ES-I3 (cell line): ENCODE measurements around the gene MAST2.
"Not testable (repeated sequence)": the region's sequence is repeated elsewhere in the genome, so short reads cannot be mapped to it uniquely, and the experiment has no call there.

Experiments used
- H3K36me3 ChIP-seq: 2 replicates; pipeline ENCODE4 v1.6.1; 2013; ENCODE audit warnings: mild to moderate bottlenecking, low read length, control low read depth, moderate library complexity; ENCODE audit not compliant: insufficient read depth
- H3K4me1 ChIP-seq: 2 replicates; pipeline ENCODE4 v1.6.1; 2013; ENCODE audit warnings: mild to moderate bottlenecking, control low read depth, low read length; ENCODE audit not compliant: insufficient read depth
- H3K9ac ChIP-seq: 2 replicates; pipeline ENCODE4 v1.6.1; 2013; ENCODE audit warnings: low read depth, mild to moderate bottlenecking, low read length, moderate library complexity
- H3K9me3 ChIP-seq: 2 replicates; pipeline ENCODE4 v1.6.1; 2013; ENCODE audit warnings: mild to moderate bottlenecking, low read length, moderate library complexity; ENCODE audit not compliant: control insufficient read depth, insufficient read depth

The MAST2 gene

DNA sequence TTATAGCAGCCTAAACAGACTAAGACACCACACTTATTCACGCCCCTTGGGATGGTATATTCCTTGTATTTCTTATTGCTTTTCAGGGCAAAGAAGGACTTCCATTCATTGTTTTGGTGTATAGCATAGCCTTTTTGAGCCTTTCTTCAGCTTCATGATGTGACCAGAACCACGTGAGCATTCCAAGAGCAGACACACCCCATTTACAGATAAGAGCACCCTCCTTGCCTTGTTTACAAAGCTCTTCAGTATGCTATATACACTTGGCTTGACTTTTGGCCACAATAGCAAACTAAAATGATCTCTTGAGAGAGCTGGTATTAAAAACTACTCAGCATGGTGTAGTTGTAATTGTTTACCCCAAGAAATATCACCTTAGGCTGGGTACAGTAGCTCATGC, 250.3 kb downstream of the MAST2 start:
- no peaks in the 10 kb centered on the region for H3K4me1 ChIP-seq
- H3K36me3 ChIP-seq: no peaks in the 10 kb centered on the region
- H3K9ac ChIP-seq: no peak overlapping the region
- no peaks in the 10 kb centered on the region for H3K9me3 ChIP-seq

GRCh38 chr1:46056325-46056724, 252.9 kb downstream of the MAST2 start:
- Histone ChIP-seq H3K4me1 (no peaks in the 10 kb centered on the region), H3K9me3 (no peaks in the 10 kb centered on the region), H3K36me3 (no peaks in the 10 kb centered on the region), H3K9ac (no peak overlapping the region)

DNA sequence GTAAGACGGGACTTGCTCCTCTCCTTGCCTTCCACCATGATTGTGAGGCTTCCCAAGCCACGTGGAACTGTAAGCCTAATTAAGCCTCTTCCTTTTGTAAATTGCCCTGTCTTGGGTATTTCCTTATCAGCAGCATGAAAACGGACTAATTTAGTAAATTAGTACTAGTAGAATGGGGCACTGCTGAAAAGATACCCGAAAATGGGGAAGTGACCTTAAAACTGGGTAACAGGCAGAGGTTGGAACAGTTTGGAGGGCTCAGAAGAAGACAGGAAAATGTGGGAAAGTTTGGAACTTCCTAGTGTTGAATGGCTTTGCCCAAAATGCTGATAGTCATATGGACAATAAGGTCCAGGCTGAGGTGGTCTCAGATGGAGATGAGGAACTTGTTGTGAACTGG, 253.8 kb downstream of the MAST2 start:
- H3K9ac ChIP-seq, H3K36me3 ChIP-seq: not testable (repeated sequence)

GRCh38 chr1:46057781-46058180, 254.4 kb downstream of the MAST2 start:
- Histone ChIP-seq H3K4me1 (no peaks in the 10 kb centered on the region), H3K36me3 (no peaks in the 10 kb centered on the region), H3K9ac (no peak overlapping the region), H3K9me3 (no peaks in the 10 kb centered on the region)

More for the DNA sequence above, 253.8 kb downstream of the MAST2 start:
- H3K9me3 ChIP-seq, H3K4me1 ChIP-seq: not testable (repeated sequence)

DNA sequence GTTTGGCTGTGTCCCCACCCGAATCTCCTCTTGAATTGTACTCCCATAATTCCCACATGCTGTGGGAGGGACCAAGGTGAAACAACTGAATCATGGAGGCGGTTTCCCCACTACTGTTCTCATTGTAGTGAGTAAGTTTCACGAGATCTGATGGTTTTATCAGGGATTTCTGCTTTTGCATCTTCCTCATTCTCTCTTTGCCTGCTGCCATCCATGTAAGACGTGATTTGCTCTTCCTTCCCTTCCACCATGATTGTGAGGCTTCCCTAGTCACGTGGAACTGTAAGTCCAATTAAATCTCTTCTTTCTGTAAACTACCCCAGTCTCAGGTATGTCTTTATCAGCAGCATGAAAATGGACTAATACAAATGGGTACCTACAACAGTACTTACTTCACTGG, 255.5 kb downstream of the MAST2 start:
- Histone ChIP-seq H3K9me3 (no peaks in the 10 kb centered on the region), H3K4me1 (no peaks in the 10 kb centered on the region), H3K36me3 (no peaks in the 10 kb centered on the region), H3K9ac (no peak overlapping the region)

DNA sequence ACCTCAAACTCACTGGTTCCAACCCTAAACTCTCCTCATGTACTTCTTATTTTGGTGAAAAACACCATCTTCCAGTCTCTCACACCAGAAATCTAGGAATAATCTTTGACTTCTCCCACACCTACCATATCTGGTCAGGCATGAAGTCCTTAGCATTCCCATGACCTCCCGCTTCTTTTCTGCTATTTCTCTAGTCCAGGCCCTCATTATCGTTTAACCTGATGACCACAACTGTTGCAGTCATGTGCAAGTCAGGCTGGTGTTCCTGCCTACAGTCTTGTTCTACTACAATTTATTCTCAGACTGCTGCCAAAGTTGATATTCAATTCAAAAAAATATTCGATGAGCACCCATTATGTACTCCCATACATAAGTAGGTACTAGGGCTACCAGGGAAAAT, 257.7 kb downstream of the MAST2 start:
- Histone ChIP-seq H3K9ac (no peak overlapping the region), H3K4me1 (no peaks in the 10 kb centered on the region), H3K36me3 (no peaks in the 10 kb centered on the region), H3K9me3 (no peaks in the 10 kb centered on the region)

DNA sequence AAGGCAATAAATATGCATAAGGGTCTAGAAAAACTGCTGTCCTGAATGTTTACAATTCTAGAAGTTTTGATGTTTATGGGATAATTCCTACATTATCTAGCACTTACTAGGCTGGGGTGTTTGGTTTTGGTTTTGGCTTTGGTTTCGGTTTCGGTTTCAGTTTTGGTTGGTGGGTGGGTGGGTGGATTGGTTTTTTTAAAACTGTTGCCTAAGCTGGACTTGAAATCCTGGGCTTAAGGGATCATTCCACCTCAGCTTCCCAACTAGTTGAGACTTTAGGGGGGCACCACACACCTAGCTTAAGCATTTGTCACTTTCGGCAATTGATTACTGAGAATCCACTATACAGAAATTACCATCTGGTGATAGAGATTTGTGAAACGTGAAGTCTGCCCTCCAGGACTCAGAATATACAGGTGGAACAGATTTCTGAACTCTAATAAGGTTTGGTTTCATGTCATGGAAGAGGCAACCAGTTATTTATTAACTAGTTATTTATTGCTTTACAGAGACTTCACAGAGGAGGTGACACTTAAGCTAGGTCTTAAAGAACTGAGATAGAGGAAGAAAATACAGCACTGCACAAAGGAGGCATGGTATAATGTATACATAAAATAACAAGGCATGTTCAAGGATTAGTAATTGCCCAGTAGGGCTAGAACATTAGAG, 259.4 kb downstream of the MAST2 start:
- Histone ChIP-seq H3K9ac (no peak overlapping the region), H3K4me1 (no peaks in the 10 kb centered on the region), H3K9me3 (no peaks in the 10 kb centered on the region), H3K36me3 (no peaks in the 10 kb centered on the region)

DNA sequence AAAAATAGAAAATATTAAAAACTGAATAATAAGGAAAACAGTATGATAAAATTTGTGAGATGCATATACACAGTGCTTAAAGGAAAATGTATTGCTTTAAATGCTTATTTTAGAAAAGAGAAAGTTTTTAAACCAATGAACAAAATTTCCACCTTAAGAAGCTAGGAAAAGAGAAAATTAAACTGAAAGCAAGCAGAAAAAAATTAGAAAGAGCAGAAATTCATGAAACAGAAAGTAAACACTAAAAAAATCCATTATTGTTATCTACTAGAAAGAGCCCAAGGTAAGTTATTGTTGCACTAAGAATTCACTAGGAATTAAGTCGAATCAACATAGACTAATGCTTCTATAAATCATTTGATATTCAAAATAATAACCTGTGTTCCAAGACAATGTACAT, 261.3 kb downstream of the MAST2 start:
- Histone ChIP-seq H3K9me3 (no peaks in the 10 kb centered on the region), H3K36me3 (no peaks in the 10 kb centered on the region), H3K9ac (no peak overlapping the region), H3K4me1 (no peaks in the 10 kb centered on the region)

DNA sequence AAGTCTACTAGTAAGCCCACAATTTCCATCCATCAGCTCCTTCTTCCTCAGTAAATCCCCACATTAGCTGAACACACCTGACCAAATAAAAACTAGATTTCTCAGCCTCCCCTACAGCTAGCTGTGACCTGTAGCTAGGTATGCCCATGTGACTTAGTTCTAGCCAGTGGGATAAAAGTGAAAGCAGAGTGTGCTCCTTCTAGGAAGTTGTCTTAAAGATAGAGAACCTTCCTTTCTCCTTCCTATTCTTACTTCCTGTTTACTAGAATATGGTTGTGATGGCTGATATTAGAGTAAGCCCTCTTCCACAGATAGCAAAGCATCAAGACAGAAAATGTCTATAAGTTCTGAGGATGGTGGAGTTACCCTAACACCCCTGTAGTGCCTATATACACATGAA, 262.0 kb downstream of the MAST2 start:
- no peak overlapping the region for H3K9ac ChIP-seq
- no peaks in the 10 kb centered on the region for H3K4me1 ChIP-seq
- no peaks in the 10 kb centered on the region for H3K36me3 ChIP-seq
- H3K9me3 ChIP-seq: no peaks in the 10 kb centered on the region

DNA sequence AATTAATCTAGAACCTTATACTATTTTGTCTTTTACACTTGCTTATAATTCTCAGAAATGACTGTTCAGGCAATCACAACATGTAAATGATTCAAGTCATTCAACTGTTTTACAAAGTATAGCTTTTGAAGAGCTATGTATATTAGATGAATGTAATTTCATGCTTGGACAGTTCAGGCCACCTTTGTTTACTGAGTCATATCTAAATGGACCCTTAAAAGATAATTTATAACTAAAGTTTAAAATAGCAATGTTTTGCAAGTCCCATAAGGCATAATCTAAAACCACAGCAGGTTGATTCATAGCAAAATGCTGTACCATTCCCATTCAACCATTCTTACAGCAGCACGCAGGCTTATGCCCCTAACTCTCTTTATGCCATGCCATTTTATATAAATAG, 264.2 kb downstream of the MAST2 start:
- H3K9me3 ChIP-seq: no peaks in the 10 kb centered on the region
- no peaks in the 10 kb centered on the region for H3K4me1 ChIP-seq
- no peaks in the 10 kb centered on the region for H3K36me3 ChIP-seq
- no peak overlapping the region for H3K9ac ChIP-seq

- Histone ChIP-seq H3K9me3 (no peaks in the 10 kb centered on the region), H3K9ac (no peak overlapping the region), H3K36me3 (no peaks in the 10 kb centered on the region; the same call in 1 of the 2 replicates), H3K4me1 (no peaks in the 10 kb centered on the region)
Measured at GRCh38 chr1:46068525-46068924, 265.1 kb downstream of the MAST2 start.

DNA sequence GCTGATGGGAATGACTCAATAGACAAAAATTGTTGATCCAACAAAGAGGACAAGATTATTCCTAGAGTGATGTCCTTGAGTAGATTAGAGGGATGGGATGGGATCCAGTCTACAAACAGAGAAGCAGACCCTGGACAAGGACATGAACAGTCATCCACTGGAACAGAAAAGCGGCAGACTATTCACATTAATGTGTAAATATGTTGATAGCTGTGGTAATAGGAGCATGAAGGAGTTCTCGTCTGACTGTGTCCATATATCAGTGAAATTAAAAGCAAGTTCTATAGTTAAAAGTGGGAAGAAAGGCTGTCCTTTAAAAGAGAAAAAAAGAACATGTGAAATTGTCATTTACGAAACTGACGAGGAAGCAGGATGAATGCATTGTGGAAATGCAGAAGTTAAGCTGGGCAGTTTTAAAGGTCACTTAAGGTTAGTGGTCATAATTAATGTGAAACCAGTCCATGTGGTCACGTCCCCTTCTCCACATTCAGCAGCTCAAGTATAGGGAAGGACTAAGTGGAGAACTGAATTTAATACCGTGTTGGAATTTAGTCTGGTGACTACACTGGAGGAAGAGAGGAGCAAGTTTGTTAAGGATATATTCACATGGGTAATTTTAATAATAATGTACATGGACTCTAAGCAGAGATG, 266.9 kb downstream of the MAST2 start:
- H3K36me3 ChIP-seq: no peaks in the 10 kb centered on the region; the same call in 1 of the 2 replicates
- H3K9ac ChIP-seq: no peak overlapping the region
- no peaks in the 10 kb centered on the region for H3K9me3 ChIP-seq
- H3K4me1 ChIP-seq: no peaks in the 10 kb centered on the region

DNA sequence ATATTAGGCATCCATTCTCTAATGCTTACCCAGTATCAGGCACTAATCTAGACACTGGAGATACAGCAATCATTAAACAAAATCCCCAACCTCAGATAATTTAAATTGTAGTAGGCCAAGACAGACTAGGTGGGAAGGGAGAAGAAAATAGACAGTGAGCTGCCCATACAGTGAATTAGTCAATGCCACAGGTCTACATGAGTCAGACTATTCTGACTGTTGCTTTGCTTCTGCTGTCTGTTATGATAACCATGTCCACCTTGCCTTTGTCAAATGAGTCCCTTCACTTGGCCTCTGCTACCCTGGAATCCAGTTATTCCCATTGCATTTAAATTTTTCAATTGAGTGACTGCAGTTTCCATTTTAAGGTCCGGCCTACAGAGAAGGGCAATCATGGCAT, 269.6 kb downstream of the MAST2 start:
- Histone ChIP-seq H3K9ac (no peak overlapping the region), H3K4me1 (no peaks in the 10 kb centered on the region), H3K36me3 (no peaks in the 10 kb centered on the region; the same call in 1 of the 2 replicates), H3K9me3 (no peaks in the 10 kb centered on the region)

- no peaks in the 10 kb centered on the region; the same call in 1 of the 2 replicates for H3K36me3 ChIP-seq
- no peaks in the 10 kb centered on the region for H3K4me1 ChIP-seq
- no peak overlapping the region for H3K9ac ChIP-seq
- no peaks in the 10 kb centered on the region for H3K9me3 ChIP-seq
Measured at GRCh38 chr1:46076343-46076742, 272.9 kb downstream of the MAST2 start.

GRCh38 chr1:46077644-46078043, 274.2 kb downstream of the MAST2 start:
- H3K36me3 ChIP-seq: no peaks in the 10 kb centered on the region; the same call in 1 of the 2 replicates
- no peak overlapping the region for H3K9ac ChIP-seq

More at GRCh38 chr1:46077644-46078043, 274.2 kb downstream of the MAST2 start:
- Histone ChIP-seq H3K9me3 (no peaks in the 10 kb centered on the region), H3K4me1 (no peaks in the 10 kb centered on the region)
